ENCODE measurements around the gene PFKFB4. TPM values are rescaled to one million over a fixed set of nuclear protein-coding genes. Genes with fewer than 3 reads are reported as not detected.

Gene PFKFB4
- total and polyA plus RNA-seq, 2 experiments from 2014 or later: 9.5 to 14.1 TPM

DNA sequence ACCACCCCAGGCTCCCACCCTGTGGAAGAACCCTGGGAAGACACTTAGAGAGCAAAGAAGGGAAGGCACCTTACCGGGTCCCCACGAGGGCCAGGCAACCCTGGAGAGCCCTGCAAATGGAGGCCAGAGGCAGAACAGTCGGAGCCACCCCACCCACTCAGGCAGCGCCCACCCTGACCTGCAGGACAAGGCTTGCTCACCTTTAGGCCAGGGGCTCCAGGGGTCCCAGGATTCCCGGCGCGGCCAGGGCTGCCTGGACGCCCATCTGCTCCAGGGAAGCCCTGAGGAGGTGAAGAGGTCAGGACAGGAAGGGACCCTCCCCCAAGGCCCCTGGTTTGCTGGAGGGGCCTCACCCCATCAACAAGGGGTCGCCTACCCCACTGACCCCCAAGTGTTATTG lies 28.2 kb upstream of the PFKFB4 start:
- H3K27me3 ChIP-seq: no peaks in the 10 kb centered on the region
- H3K4me3 ChIP-seq: no peak overlapping the region
- H4K20me1 ChIP-seq (ENCODE audit: insufficient read depth, poor library complexity, severe bottlenecking): no peaks in the 10 kb centered on the region
- H3K9me3 ChIP-seq (ENCODE audit: low read depth): no peaks in the 10 kb centered on the region
- H3K27ac ChIP-seq: no peak overlapping the region
- H3K9me2 ChIP-seq (replicated peaks; ENCODE audit: insufficient read depth): no peaks in the 10 kb centered on the region
- H2AFZ ChIP-seq: no peak overlapping the region
- no peaks in the 10 kb centered on the region for H3K79me2 ChIP-seq
- H3K4me2 ChIP-seq: no peak overlapping the region
- no peaks in the 10 kb centered on the region for H3K36me3 ChIP-seq (replicated peaks; ENCODE audit: insufficient read depth, low read depth)
- TF ChIP-seq EZH2phosphoT487 (IDR thresholded peaks at IDR 0.05; ENCODE audit: low read depth, severe bottlenecking, unreplicated experiment) (no peak), EZH2 (IDR thresholded peaks at IDR 0.05; ENCODE audit: borderline replicate concordance) (no peak)
- TF ChIP-seq, protein P1, sequence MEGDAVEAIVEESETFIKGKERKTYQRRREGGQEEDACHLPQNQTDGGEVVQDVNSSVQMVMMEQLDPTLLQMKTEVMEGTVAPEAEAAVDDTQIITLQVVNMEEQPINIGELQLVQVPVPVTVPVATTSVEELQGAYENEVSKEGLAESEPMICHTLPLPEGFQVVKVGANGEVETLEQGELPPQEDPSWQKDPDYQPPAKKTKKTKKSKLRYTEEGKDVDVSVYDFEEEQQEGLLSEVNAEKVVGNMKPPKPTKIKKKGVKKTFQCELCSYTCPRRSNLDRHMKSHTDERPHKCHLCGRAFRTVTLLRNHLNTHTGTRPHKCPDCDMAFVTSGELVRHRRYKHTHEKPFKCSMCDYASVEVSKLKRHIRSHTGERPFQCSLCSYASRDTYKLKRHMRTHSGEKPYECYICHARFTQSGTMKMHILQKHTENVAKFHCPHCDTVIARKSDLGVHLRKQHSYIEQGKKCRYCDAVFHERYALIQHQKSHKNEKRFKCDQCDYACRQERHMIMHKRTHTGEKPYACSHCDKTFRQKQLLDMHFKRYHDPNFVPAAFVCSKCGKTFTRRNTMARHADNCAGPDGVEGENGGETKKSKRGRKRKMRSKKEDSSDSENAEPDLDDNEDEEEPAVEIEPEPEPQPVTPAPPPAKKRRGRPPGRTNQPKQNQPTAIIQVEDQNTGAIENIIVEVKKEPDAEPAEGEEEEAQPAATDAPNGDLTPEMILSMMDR (IDR thresholded peaks at IDR 0.05; ENCODE audit: poor library complexity): no peak
- 99% methylated on average over 9 of the region's 9 CpGs for WGBS (ENCODE audit: low lambda C conversion rate, missing lambda C conversion rate)
- no peaks in the 10 kb centered on the region for H3K4me1 ChIP-seq (ENCODE audit: insufficient read depth)
- DNase-seq (ENCODE audit: low spot score): no peak

DNA sequence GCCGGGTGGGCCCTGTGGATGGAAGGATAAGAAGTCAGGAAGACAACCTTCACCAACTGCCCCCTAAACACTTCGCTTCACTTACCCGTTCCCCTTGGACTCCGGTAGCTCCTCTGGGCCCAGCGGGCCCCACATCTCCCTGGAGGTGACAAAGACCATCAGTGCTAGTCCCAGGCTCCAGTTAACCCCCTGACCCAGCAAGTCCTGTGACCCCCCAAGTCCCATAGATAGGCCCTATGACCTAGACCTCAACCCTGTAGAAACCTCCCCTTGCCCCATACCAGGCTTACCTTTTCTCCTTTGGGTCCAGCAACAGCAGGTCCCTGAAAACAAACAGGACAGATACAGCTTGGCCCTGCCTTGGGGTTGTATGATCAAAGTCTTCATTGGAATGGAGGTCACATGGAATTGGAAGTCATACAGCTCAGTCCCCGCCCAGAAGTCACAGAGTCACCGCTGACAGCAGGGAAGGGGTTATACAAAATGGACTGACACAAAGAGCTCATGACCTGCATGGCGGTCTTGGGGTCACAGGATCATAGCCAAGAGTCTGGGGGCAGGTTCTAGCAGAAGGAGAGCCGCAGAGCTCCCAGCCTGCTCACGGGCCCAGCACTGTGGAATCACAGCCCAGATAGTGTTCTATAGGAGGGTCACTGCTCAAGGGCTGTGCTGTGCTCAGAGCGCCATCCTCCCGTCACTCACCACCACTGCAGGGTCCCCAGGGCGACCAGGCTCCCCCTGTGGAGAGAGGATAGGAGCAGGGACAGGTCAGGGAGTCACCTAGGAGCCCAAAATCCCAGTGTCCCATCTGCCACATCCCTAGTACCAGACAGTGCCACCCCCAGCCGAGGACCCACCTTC lies 25.2 kb upstream of the PFKFB4 start:
- H3K36me3 ChIP-seq (replicated peaks; ENCODE audit: insufficient read depth, low read depth): no peaks in the 10 kb centered on the region
- TF ChIP-seq EZH2 (IDR thresholded peaks at IDR 0.05; ENCODE audit: borderline replicate concordance) (no peak), EZH2phosphoT487 (IDR thresholded peaks at IDR 0.05; ENCODE audit: low read depth, severe bottlenecking, unreplicated experiment) (no peak)
- TF ChIP-seq, protein P1 (IDR thresholded peaks at IDR 0.05; ENCODE audit: poor library complexity): no peak
- no peaks in the 10 kb centered on the region for H3K4me1 ChIP-seq (ENCODE audit: insufficient read depth)
- no peak overlapping the region for H3K4me3 ChIP-seq
- H3K4me2 ChIP-seq: no peak overlapping the region
- no peak overlapping the region for H2AFZ ChIP-seq
- no peaks in the 10 kb centered on the region for H3K9me3 ChIP-seq (ENCODE audit: low read depth)
- DNase-seq (ENCODE audit: low spot score): no peak
- 93% methylated on average over 14 of the region's 14 CpGs for WGBS (ENCODE audit: low lambda C conversion rate, missing lambda C conversion rate)
- H3K79me2 ChIP-seq: no peaks in the 10 kb centered on the region
- no peaks in the 10 kb centered on the region for H3K9me2 ChIP-seq (replicated peaks; ENCODE audit: insufficient read depth)
- H3K27me3 ChIP-seq: no peaks in the 10 kb centered on the region
- no peaks in the 10 kb centered on the region for H4K20me1 ChIP-seq (ENCODE audit: insufficient read depth, poor library complexity, severe bottlenecking)
- no peak overlapping the region for H3K27ac ChIP-seq

DNA sequence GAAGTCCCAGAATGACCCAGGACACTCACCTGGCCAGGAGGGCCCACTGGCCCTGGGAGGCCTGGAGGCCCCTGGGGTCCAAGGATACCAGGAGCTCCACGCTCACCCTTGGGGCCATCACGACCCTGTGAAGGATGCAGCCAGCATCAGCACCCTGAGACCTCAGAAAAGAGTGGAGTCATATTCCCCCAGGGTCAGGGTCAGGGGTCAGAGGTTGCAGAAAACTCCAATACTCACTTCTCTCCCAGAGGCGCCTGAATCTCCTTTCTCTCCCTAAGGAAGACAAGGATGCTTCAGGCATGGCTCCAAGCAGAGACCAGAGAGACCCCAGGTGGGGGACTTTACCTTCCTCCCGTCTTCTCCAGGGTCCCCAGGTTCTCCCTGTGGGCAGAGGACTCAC lies 20.0 kb upstream of the PFKFB4 start:
- Histone ChIP-seq H2AFZ (no peak overlapping the region), H3K27ac (no peak overlapping the region), H3K9me3 (ENCODE audit: low read depth) (no peaks in the 10 kb centered on the region), H4K20me1 (ENCODE audit: insufficient read depth, poor library complexity, severe bottlenecking) (no peaks in the 10 kb centered on the region), H3K36me3 (replicated peaks; ENCODE audit: insufficient read depth, low read depth) (no peaks in the 10 kb centered on the region), H3K4me3 (no peak overlapping the region), H3K79me2 (no peaks in the 10 kb centered on the region), H3K27me3 (no peaks in the 10 kb centered on the region), H3K9me2 (replicated peaks; ENCODE audit: insufficient read depth) (no peaks in the 10 kb centered on the region), H3K4me1 (ENCODE audit: insufficient read depth) (no peaks in the 10 kb centered on the region), H3K4me2 (no peak overlapping the region)
- no peak for DNase-seq (ENCODE audit: low spot score)
- 93% methylated on average over 4 of the region's 4 CpGs for WGBS (ENCODE audit: low lambda C conversion rate, missing lambda C conversion rate)
- TF ChIP-seq EZH2phosphoT487 (IDR thresholded peaks at IDR 0.05; ENCODE audit: low read depth, severe bottlenecking, unreplicated experiment) (no peak), EZH2 (IDR thresholded peaks at IDR 0.05; ENCODE audit: borderline replicate concordance) (no peak)
- TF ChIP-seq, protein P1 (IDR thresholded peaks at IDR 0.05; ENCODE audit: poor library complexity): no peak

All from hepatocyte (in vitro differentiated cells).